NCI-H187 (cell line): Measurements from ENCODE around the gene AHNAK.

Experiments
- DNase-seq, 2 experiments: peaks; one replicate each; lab custom pipeline; 2025; lab: John Stamatoyannopoulos, UW

AHNAK gene

GRCh38 chr11:62498031-62498430 lies 48.6 kb downstream of the AHNAK start:
- DNase-seq = no peak

DNA sequence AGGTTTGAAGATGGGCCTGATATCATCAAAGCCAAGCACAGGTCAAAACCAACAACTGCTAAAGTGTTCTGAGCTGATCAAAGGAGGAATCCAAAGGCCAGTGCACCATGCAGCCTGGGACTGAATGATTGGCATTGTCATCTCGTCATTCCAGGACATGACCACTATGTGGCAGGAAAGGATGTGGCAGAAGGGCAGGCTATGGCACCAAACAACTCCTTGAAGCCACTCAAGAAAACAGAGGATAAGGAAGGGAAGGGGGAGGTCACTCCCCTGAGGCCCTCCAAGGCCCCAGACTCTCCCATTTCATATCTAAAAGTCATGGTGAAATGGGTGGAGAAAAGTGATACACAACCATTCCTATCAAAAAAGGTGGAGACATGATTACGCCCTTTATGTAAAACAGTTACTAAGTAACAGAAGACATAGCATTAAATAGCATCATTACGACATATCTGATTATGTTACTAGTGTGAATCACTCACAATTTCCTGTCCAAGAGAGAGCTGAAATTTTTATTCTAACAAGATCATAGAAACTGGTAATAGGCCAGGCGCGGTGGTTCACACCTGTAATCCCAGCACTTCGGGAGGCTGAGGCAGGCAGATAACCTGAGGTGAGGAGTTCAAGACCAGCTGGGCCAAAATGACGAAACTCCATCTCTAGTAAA lies 49.3 kb downstream of the AHNAK start:
- DNase-seq = no peak

GRCh38 chr11:62496676-62497075 lies 49.9 kb downstream of the AHNAK start:
- no peak for DNase-seq

DNA sequence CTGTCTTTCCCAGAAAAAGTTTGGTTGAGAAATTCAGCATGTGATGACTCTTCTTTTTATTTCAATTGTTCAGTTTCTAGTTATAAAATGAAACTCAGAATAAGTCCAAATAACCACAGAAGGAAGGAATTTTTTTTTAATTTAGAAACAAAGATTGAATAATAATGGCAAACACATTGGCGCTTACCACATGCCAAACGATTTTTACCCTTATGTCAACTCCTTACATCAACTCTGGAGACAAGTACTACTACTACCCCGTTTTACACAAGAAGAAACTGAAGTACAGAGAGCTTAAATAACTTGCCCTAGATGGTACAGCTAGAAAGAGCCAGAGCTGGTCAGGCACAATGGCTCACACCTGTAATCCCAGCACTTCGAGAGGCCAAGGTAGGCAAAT lies 52.4 kb downstream of the AHNAK start:
- DNase-seq = no peak

DNA sequence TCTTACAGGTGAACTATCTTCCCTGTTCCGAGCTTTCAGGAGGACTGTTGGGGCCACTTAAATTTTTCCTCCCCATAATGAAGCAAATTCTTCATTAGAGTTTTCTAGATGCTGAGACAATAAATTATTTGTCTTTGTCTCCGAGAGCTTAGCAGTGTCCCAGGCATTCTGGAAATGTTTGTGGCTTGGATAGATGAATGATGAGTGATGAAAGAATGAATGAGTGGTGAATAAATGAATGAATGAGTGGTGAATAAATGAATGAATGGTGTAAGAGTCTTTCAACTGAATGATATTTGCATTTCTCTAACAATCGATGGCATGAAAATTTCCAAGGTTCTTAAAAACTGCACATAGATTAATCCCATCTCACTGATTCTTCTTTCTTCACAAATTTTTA lies 52.8 kb downstream of the AHNAK start:
- DNase-seq = no peak

DNA sequence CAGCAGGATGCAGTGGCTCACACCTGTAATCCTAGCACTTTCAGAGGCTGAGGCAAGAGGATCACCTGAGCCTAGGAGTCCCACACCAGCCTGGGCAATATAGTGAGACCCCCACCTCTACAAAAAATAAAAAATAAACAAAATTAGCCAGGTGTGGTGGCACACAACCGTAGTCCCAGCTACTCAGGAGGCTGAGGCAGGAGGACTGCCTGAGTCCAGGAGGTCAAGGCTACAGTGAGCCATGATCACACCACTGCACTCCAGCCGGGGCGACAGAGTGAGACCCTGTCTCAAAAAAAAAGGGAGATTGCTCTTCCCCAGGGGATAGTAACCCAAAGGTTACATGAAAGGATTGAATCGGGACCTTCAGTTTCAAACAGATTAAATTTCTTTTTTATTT lies 54.0 kb downstream of the AHNAK start:
- no peak for DNase-seq

- no peak for DNase-seq
Measured at GRCh38 chr11:62491571-62492329, 54.9 kb downstream of the AHNAK start.

DNA sequence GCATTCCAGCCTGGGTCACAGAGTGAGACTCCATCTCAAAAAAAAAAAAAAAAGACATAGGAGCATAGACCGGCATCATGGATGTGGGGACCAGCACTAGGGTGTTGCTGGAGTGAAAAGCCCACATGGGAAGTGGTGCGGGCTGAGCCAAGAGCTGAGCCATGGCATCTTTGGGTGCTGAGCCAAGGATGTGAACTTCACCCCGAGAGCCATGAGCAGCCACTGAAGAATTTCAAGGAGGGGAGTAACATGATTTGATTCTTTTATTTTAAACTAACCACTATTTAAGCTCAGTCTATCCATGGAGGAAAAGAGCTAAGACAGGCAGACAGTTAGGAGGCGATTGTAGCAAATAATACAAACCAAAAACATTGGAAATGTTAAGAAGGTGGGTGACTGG lies 57.4 kb downstream of the AHNAK start:
- DNase-seq = no peak

- DNase-seq = no peak
Measured at GRCh38 chr11:62487738-62488551, 58.7 kb downstream of the AHNAK start.

DNA sequence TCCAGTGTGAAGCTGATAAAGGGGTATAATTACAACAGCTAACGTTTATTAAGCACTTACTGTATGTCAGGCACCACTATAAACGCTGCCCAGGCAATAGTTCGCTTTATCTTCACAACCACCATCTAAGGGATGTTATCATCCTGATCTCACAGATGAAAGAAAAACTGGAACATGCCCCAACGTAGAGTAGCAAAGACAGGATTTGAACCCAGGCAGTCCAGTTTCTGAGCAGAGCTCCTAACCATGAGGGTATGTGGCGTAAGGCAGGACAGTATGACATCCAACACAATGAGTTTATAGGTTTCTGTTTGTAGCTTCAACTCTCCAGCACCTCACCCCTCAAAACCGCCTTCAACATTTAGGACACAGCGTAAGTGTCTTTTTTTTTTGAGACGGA lies 59.5 kb downstream of the AHNAK start:
- DNase-seq = no peak

DNA sequence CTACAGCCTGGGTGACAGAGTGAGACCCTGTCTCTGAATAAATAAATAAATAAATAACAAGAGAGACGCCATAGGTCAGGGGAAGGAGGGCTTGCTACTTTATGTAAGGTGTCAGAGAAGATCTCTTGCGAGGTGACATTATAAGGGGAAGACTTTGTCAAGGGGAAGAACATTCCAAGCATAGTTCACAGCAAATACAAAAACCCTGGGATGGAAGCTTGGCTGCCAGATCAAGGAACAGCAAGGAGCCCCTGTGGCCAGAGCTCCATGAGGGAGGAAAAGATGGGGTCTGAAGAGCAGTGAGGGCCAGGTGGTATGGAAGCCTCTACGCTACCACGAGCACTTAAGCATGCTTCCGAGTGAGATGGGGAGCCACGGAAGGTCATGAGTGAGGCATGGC lies 62.3 kb downstream of the AHNAK start:
- DNase-seq = no peak

- no peak for DNase-seq
Measured at GRCh38 chr11:62482753-62483152, 63.9 kb downstream of the AHNAK start.

DNA sequence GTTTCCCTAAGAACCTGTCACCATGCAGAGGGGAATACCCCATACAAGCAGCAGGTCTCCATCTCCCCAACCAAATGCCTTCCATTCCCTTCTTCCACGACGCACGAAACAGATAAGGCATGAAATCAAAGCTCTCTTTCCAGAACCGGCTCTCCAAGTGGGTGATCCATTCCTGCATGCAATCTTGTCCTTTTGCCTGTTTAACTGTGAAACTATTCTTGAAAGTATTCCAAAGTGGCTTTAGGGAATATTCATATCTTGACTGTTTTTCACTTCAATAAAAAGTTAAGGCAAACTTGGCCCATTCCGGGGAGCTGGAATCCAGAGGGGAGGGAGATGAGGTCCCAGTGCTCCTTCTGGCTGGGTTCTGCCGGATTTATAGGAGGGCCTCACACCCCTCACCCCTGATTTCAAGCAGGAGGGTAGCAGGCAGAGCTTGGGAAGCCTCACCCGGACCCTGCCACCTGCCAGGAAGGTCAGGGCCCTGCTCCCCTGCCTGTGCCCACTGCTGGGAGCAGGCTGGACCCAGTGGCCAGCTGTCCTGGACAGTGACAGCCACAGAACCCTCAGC lies 66.9 kb downstream of the AHNAK start:
- DNase-seq = no peak

- no peak for DNase-seq
Measured at GRCh38 chr11:62477927-62478326, 68.7 kb downstream of the AHNAK start.

GRCh38 chr11:62472063-62472884 lies 74.3 kb downstream of the AHNAK start:
- no peak for DNase-seq

DNA sequence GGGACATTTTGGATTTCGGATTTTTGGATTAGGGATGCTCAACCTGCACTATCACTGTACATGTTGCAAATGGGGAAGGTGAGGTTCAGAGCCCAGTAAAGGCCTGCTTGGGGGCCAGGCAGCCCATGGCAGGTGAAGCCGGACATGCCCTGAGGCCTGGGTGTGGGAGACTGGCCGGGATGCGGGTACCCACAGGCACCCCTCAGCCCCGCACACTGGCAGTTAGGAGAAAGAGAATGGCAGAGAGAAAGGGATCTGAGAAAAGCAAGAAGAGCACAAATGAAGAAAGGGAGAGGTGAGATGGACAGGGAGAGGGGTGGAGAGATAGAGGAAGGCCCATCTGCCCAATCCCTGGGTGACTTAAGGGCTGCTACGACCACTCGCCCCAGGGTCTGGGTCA lies 75.0 kb downstream of the AHNAK start:
- no peak for DNase-seq

- DNase-seq = no peak
Measured at GRCh38 chr11:62468577-62468976, 78.0 kb downstream of the AHNAK start.

DNA sequence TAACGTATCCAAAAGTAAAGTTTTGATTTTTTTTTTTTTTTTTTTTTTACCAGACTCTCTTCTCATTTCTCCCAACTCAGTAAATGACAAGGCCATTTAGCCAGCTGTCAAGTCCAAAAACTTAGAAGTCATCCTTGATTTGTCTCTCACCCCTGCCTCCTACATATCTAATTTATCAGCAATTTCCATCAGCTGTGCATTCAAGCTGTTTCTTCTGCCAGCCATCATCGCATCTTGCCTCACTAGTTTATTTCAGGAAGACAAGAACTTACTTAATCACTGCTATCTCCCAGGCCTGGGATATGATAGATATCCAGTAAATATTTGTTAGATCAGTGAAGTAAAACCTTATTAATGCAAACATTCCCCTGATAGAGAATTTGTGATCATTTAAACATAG lies 80.2 kb downstream of the AHNAK start:
- no peak for DNase-seq

DNA sequence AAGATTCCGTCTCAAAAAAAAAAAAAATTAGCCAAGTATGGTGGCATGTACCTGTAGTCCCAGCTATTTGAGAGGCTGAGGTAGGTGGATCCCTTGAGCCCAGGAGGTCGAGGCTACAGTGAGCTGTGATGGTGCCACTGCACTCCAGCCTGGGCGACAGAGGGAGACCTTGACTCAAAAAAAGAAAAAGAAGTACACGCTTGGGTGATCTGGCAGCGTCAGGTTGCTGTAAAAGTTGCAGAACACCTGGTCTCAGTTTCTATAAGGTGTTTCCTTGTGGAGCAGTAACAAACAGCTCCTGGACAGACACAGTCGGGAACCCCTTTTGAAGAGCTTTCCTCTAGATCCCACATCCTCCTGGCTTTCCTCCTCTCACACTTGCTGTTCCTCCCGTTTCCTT lies 82.0 kb downstream of the AHNAK start:
- no peak for DNase-seq

GRCh38 chr11:62463121-62463542 lies 83.5 kb downstream of the AHNAK start:
- no peak for DNase-seq

- DNase-seq = no peak
Measured at GRCh38 chr11:62462508-62462892, 84.1 kb downstream of the AHNAK start.
